GM10847 (cell line): ENCODE results near the gene MAP7D3.
"Not testable (repeated sequence)": the region's sequence is repeated elsewhere in the genome, so short reads cannot be mapped to it uniquely, and the experiment has no call there.

ENCODE experiments used
- POLR2A ChIP-seq: IDR thresholded peaks from 2 replicates; pipeline ENCODE4 v1.6.1; 2011; ENCODE audit not compliant: insufficient read length; ENCODE audit errors: extremely low read depth

MAP7D3 gene

GRCh38 chrX:136251041-136251991 lies at the start of gene MAP7D3:
TSS of gene MAP7D3 (minus strand) at chrX:136251400. CDS start at chrX:136251358, 42 bp downstream.
- peak; percentile 63 for TF ChIP-seq POLR2A

GRCh38 chrX:136300721-136301120 lies 49.5 kb upstream of the MAP7D3 start, which contains the start of gene ADGRG4:
TSS of gene ADGRG4 (plus strand) at chrX:136300963. CDS start at chrX:136308778, 7,815 bp downstream.
- TF ChIP-seq POLR2A = not testable (repeated sequence)

GRCh38 chrX:136295380-136295779 lies 44.2 kb upstream of the MAP7D3 start:
- TF ChIP-seq POLR2A = no peak

- no peak for TF ChIP-seq POLR2A
These were observed 41.5 kb upstream of the MAP7D3 start for GRCh38 chrX:136292656-136293055.

- no peak for TF ChIP-seq POLR2A
These were observed 40.6 kb upstream of the MAP7D3 start for GRCh38 chrX:136291824-136292223.

- TF ChIP-seq POLR2A = no peak
These were observed 24.4 kb upstream of the MAP7D3 start for GRCh38 chrX:136275553-136275952.

GRCh38 chrX:136273986-136274385 lies 22.8 kb upstream of the MAP7D3 start:
- no peak for TF ChIP-seq POLR2A

GRCh38 chrX:136272325-136272724 lies 21.1 kb upstream of the MAP7D3 start:
- no peak for TF ChIP-seq POLR2A

GRCh38 chrX:136271300-136271699 lies 20.1 kb upstream of the MAP7D3 start:
- no peak for TF ChIP-seq POLR2A

GRCh38 chrX:136269921-136270320 lies 18.7 kb upstream of the MAP7D3 start:
- TF ChIP-seq POLR2A = no peak

GRCh38 chrX:136268051-136269048 lies 17.1 kb upstream of the MAP7D3 start:
- TF ChIP-seq POLR2A = no peak

- no peak for TF ChIP-seq POLR2A
These were observed 15.6 kb upstream of the MAP7D3 start for GRCh38 chrX:136266828-136267227.

- no peak for TF ChIP-seq POLR2A
These were observed 11.7 kb upstream of the MAP7D3 start for GRCh38 chrX:136262812-136263315.

- no peak for TF ChIP-seq POLR2A
These were observed 11.0 kb upstream of the MAP7D3 start for GRCh38 chrX:136262243-136262642.

GRCh38 chrX:136261321-136261720 lies 10.1 kb upstream of the MAP7D3 start:
- no peak for TF ChIP-seq POLR2A
